CD4-positive, CD25-positive, alpha-beta regulatory T cell (primary cell): Measurements from ENCODE around the gene SREBF2. TPM values are rescaled to one million over a fixed set of nuclear protein-coding genes. Genes with fewer than 3 reads are reported as not detected.
A peak's percentile ranks its signal among the peaks of the same experiment; 100 is the strongest.
"Not testable (repeated sequence)": the region's sequence is repeated elsewhere in the genome, so short reads cannot be mapped to it uniquely, and the experiment has no call there.

Experiments used
- ATAC-seq, 2 donors: fragments of 150-1000 bp; cut with Tn5 transposase; one replicate each; pipeline ENCODE4 v1.10.0; 2021; ENCODE audit warnings: low read depth in 2 of 2, moderate number of reproducible peaks in 2 of 2, moderate library complexity in 1 of 2
- DNase-seq, 3 donors: peaks; one replicate each; pipeline versions ENCODE4 v3.0.0 to v3.0.0-alpha.2; 2012 to 2022; ENCODE audit warnings: mixed read lengths in 1 of 3
- H3K27ac ChIP-seq: one replicate; pipeline ENCODE4 v1.7.0; 2013; ENCODE audit warnings: mild to moderate bottlenecking, low read length; ENCODE audit not compliant: insufficient read depth, poor library complexity, severe bottlenecking
- H3K27me3 ChIP-seq: one replicate; pipeline ENCODE4 v1.7.0; 2013; ENCODE audit warnings: low read length; ENCODE audit not compliant: control insufficient read depth, insufficient read depth
- H3K36me3 ChIP-seq: one replicate; pipeline ENCODE4 v1.7.0; 2013; ENCODE audit warnings: mild to moderate bottlenecking, low read length, moderate library complexity; ENCODE audit not compliant: control insufficient read depth, insufficient read depth
- H3K4me1 ChIP-seq: 2 replicates; pipeline ENCODE4 v1.7.0; 2013; ENCODE audit warnings: mild to moderate bottlenecking, low read length; ENCODE audit not compliant: insufficient read depth, control insufficient read depth, poor library complexity, severe bottlenecking
- H3K4me3 ChIP-seq: one replicate; pipeline ENCODE4 v1.7.0; 2013; ENCODE audit warnings: low read depth, mild to moderate bottlenecking, low read length, moderate library complexity
- H3K9me3 ChIP-seq, 2 experiments: 1 replicate in 1 of 2; 2 replicates in 1 of 2; pipeline ENCODE4 v1.7.0; 2013; ENCODE audit warnings: low read length in 2 of 2, mild to moderate bottlenecking in 1 of 2, moderate library complexity in 1 of 2; ENCODE audit not compliant: control insufficient read depth in 2 of 2
- H3K27ac Mint-ChIP-seq, 3 donors: one replicate each; pipeline ENCODE4 v1.8.0; 2020 to 2022; ENCODE audit warnings: mild to moderate bottlenecking in 3 of 3, mixed read lengths in 3 of 3, moderate library complexity in 2 of 3
- H3K27me3 Mint-ChIP-seq: one replicate; pipeline ENCODE4 v1.8.0; 2022; ENCODE audit warnings: mild to moderate bottlenecking, mixed read lengths
- H3K36me3 Mint-ChIP-seq: one replicate; pipeline ENCODE4 v1.8.0; 2020; ENCODE audit warnings: mixed read lengths
- H3K4me1 Mint-ChIP-seq, 4 donors: one replicate each; pipeline ENCODE4 v1.8.0; 2020 to 2022; ENCODE audit warnings: mixed read lengths in 4 of 4, mild to moderate bottlenecking in 1 of 4
- H3K4me3 Mint-ChIP-seq, 4 donors: one replicate each; pipeline ENCODE4 v1.8.0; 2020 to 2022; ENCODE audit warnings: mild to moderate bottlenecking in 4 of 4, mixed read lengths in 4 of 4, moderate library complexity in 3 of 4
- H3K9me3 Mint-ChIP-seq, 7 donors: one replicate each; pipeline ENCODE4 v1.8.0; 2020 to 2022; ENCODE audit warnings: mixed read lengths in 7 of 7, mild to moderate bottlenecking in 3 of 7, moderate library complexity in 2 of 7
- polyA plus RNA-seq, 4 donors: library from polyadenylated mRNA; unstranded; fragments of 300-500 nt; fragmentation: Illumina TruSeq; gene quantifications; one replicate each; pipeline ENCODE4 v1.2.3, GENCODE V29; 2021
- total RNA-seq: library from RNA; stranded (reverse); gene quantifications from one replicate; pipeline ENCODE4 v1.2.3, GENCODE V29; 2022

Gene SREBF2
- total and polyA plus RNA-seq, 5 donors from 2014 or later, result 12.8 to 98.6 (median 13.8) TPM

GRCh38 chr22:41830174-41830573, 2.7 kb upstream of the SREBF2 start:
- Histone ChIP-seq H3K27me3 (no peaks in the 10 kb centered on the region), H3K9me3 (no peaks in the 10 kb centered on the region), H3K27ac (peak overlapping the region; percentile 41), H3K36me3 (peaks cover 3% of the 10 kb centered on the region), H3K4me3 (no peak overlapping the region), H3K4me1 (peaks cover 17% of the 10 kb centered on the region)
- DNase-seq (no peak), ATAC-seq (no peak)
- Mint-ChIP-seq H3K4me3 (peak overlapping the region; percentile 28 to 90 (median 40)), H3K27ac (peak overlapping the region; percentile 26 to 80 (median 34)), H3K4me1 (peaks cover 9 to 29% (median 18%) of the 10 kb centered on the region in 4 donors), H3K9me3 (no peaks in the 10 kb centered on the region), H3K36me3 (peaks cover 4% of the 10 kb centered on the region), H3K27me3 (no peaks in the 10 kb centered on the region)

- Histone ChIP-seq H3K4me1 (peaks cover 17% of the 10 kb centered on the region), H3K4me3 (peak overlapping the region; percentile 77), H3K27me3 (no peaks in the 10 kb centered on the region), H3K9me3 (no peaks in the 10 kb centered on the region), H3K36me3 (peaks cover 5% of the 10 kb centered on the region), H3K27ac (peak overlapping the region; percentile 93)
- DNase-seq (peak in 1 of 3 donors; percentile 21), ATAC-seq (no peak)
- H3K27me3 Mint-ChIP-seq, result no peaks in the 10 kb centered on the region
- peak overlapping the region in 2 of 3 donors; percentile 99 for H3K27ac Mint-ChIP-seq
- peaks cover 13 to 40% (median 22%) of the 10 kb centered on the region in 4 donors for H3K4me1 Mint-ChIP-seq
- no peaks in the 10 kb centered on the region for H3K9me3 Mint-ChIP-seq
- peaks cover under 1% of the 10 kb centered on the region for H3K36me3 Mint-ChIP-seq
- H3K4me3 Mint-ChIP-seq, result peak overlapping the region; percentile 7 to 96 (median 92)
Observed at GRCh38 chr22:41831383-41831782, 1.5 kb upstream of the SREBF2 start.

DNA sequence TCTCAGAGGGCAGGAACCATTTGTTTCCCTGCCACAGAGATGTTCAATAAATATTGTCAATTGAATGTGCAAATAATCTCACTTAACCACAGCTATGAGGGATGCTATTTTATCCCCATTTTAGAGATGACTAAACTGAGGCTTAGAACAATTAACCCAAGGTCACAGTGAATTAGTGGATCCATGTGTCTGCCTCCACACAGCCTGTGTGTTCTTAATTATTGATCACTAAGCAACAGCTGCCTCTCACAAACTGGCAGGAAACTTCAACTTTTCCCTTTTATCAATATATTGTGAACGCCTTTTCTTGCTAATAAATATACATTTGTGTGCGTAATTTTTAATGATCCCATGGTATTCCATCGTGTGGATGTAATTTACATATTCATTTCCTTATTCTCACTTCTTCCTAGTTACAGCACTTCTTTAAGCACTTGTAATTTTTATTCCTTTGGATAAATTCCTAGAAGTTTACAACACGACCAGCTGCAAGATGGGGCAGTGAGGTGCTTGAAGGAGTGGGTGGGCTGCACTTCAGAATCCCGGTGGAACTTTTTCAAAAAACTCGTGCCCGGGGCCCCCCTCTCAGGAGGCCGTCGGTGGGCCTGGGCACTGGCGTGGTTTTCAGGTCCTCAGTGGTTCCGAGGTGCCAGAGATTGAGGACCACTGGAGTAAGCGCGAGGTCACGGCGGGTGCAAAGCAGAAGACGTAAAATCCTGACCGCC, 915 bp upstream of the SREBF2 start:
- Histone ChIP-seq H3K27me3 (no peaks in the 10 kb centered on the region), H3K36me3 (peaks cover 6% of the 10 kb centered on the region), H3K27ac (peak overlapping the region; percentile 93), H3K4me1 (peaks cover 17% of the 10 kb centered on the region), H3K4me3 (peak overlapping the region; percentile 77), H3K9me3 (no peaks in the 10 kb centered on the region)
- Mint-ChIP-seq H3K4me1 (peaks cover 18 to 46% (median 26%) of the 10 kb centered on the region in 4 donors), H3K27ac (peak overlapping the region; percentile 96 to 99 (median 99)), H3K27me3 (no peaks in the 10 kb centered on the region), H3K9me3 (no peaks in the 10 kb centered on the region), H3K4me3 (peak overlapping the region; percentile 90 to 98 (median 96)), H3K36me3 (peaks cover 6% of the 10 kb centered on the region)
- no peak for ATAC-seq
- DNase-seq, result no peak

DNA sequence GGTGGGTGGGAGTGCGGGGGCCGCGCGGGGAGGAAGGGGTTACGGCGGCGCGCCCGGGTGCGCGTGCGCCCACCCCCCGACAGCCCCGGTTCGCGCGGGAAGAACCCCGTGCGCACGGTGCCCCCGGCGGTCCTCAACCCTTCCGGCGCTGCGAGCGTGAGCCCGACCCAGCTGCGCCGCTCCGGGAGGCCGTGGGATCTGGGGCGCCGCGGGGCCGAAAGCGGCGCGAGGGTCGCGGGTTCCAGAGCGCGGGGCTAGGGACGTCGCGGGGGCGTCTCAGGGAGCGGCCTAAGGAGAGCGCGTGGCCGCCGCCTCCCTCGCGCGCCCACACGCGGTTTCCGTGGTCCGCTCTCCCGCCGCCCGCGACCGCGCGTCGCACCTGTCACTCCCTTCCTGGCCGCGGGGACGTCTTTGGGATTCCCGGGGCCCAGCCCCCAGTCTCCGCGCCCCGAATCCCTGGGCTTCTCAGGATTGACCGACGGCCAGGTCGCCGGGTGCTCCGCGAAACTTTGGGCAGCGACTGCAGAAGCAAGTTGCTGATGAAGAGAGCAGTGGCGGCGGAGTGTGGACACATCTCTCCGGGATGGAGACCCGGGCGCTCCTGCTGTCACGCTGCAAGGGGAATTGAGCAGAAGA, 582 bp downstream of the SREBF2 start:
- no peaks in the 10 kb centered on the region for H3K27me3 Mint-ChIP-seq
- Histone ChIP-seq H3K4me1 (peaks cover 17% of the 10 kb centered on the region), H3K27me3 (no peaks in the 10 kb centered on the region), H3K27ac (peak overlapping the region; percentile 93), H3K4me3 (peak overlapping the region; percentile 65), H3K9me3 (no peaks in the 10 kb centered on the region), H3K36me3 (peaks cover 6% of the 10 kb centered on the region)
- H3K36me3 Mint-ChIP-seq, result peaks cover 12% of the 10 kb centered on the region
- peaks cover 22 to 55% (median 32%) of the 10 kb centered on the region in 4 donors for H3K4me1 Mint-ChIP-seq
- peak overlapping the region; percentile 77 to 96 (median 95) for H3K27ac Mint-ChIP-seq
- no peak for ATAC-seq
- DNase-seq, result peak in 2 of 3 donors; percentile 42 to 61
- H3K4me3 Mint-ChIP-seq, result peak overlapping the region; percentile 87 to 95 (median 92)
- no peaks in the 10 kb centered on the region for H3K9me3 Mint-ChIP-seq

DNA sequence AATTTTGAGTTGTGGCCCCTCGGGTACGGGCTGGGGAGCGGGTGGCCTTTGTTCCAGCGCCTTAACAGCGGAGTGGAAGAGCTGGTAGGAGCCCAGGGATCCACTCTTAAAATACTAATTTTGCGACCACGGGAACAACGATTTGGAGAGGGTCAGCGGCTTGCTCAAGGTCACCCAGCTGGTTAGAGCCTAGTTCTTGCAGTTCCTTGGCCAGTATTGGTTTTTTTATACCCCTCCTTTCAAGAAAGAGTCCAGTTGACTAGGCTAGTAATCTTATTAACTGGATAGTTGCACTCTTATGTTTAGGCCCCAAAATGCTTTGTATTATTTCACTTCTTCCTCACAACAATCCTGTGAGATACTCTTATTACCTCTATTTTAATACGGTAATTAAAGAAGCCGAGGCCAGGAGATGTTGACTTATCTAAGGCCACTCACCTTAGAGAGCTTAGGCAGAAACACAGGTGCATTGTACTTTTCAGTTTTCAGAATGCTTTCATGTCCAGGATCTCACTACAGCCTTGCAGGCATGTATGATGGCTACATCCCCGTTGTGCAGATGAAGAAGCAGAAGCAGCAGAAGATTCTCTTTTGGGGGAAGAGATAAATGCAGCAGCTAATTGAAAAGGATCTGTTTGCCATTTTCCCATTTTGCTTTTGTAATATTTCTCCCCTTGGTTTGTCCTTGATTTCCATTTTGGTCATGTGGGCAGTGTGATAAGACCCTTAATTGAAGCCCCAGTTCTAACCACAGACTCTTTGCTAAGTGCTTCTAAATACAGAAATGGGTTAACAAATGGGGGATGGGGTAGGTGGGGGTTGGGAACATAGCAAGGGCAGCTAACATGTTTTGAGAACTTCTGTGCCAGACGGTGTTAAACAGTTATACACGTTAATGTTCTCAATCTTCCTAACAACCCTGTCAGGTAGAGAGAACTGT, 1.4 kb downstream of the SREBF2 start:
- H3K9me3 ChIP-seq, result no peaks in the 10 kb centered on the region
- peak in 1 of 3 donors; percentile 29 for DNase-seq
- H3K27ac Mint-ChIP-seq, result peak overlapping the region; percentile 77 to 96 (median 95)
- H3K36me3 ChIP-seq, result peaks cover 6% of the 10 kb centered on the region
- H3K27ac ChIP-seq, result peak overlapping the region; percentile 93
- H3K4me1 ChIP-seq, result peaks cover 17% of the 10 kb centered on the region
- peaks cover 18% of the 10 kb centered on the region for H3K36me3 Mint-ChIP-seq
- H3K4me3 ChIP-seq, result peak overlapping the region; percentile 65
- no peaks in the 10 kb centered on the region for H3K27me3 ChIP-seq
- H3K4me1 Mint-ChIP-seq, result peaks cover 26 to 63% (median 38%) of the 10 kb centered on the region in 4 donors
- no peaks in the 10 kb centered on the region for H3K27me3 Mint-ChIP-seq
- no peaks in the 10 kb centered on the region for H3K9me3 Mint-ChIP-seq
- ATAC-seq, result no peak
- peak overlapping the region; percentile 87 to 95 (median 92) for H3K4me3 Mint-ChIP-seq

DNA sequence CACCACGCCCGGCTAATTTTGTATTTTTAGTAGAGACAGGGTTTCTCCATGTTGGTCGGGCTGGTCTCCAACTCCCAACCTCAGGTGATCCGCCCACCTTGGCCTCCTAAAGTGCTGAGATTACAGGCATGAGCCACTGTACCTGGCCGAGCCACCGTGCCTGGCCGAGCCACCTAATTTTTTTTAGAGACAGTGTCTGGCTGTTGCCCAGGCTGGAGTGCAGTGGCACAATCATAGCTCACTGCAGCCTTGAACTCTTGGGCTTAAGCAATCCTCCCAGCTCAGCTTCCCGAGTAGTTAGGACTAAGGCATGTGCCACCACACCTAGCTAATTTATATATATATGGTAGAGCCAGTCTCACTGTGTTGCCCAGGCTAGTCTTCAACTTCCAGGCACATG, 2.6 kb downstream of the SREBF2 start:
- not testable (repeated sequence) for H3K9me3 ChIP-seq, DNase-seq, H3K36me3 ChIP-seq, H3K27me3 ChIP-seq, H3K4me3 ChIP-seq, H3K27me3 Mint-ChIP-seq, ATAC-seq, H3K27ac ChIP-seq, H3K9me3 Mint-ChIP-seq
- H3K27ac Mint-ChIP-seq, result peak overlapping the region in 1 of 3 donors; percentile 36
- H3K4me3 Mint-ChIP-seq, result peak overlapping the region in 2 of 4 donors; percentile 48 to 78
- H3K4me1 Mint-ChIP-seq, result peaks cover 32 to 72% (median 45%) of the 10 kb centered on the region in 4 donors
- peaks cover 22% of the 10 kb centered on the region for H3K36me3 Mint-ChIP-seq
- peaks cover 17% of the 10 kb centered on the region for H3K4me1 ChIP-seq

GRCh38 chr22:41836551-41836950, 3.6 kb downstream of the SREBF2 start:
- Histone ChIP-seq H3K9me3 (no peaks in the 10 kb centered on the region), H3K27me3 (no peaks in the 10 kb centered on the region), H3K4me1 (peaks cover 17% of the 10 kb centered on the region), H3K27ac (no peak overlapping the region), H3K4me3 (no peak overlapping the region), H3K36me3 (peaks cover 6% of the 10 kb centered on the region)
- DNase-seq (no peak), ATAC-seq (no peak)
- Mint-ChIP-seq H3K9me3 (no peaks in the 10 kb centered on the region), H3K4me1 (peaks cover 33 to 69% (median 52%) of the 10 kb centered on the region in 4 donors), H3K27me3 (no peaks in the 10 kb centered on the region), H3K36me3 (peaks cover 25% of the 10 kb centered on the region), H3K27ac (peak overlapping the region in 2 of 3 donors; percentile 49 to 76), H3K4me3 (peak overlapping the region in 2 of 4 donors; percentile 17 to 38)
